HepG2 (cell line): Measurements from ENCODE around the gene MIF4GD. TPM values are rescaled to one million over a fixed set of nuclear protein-coding genes. Genes with fewer than 3 reads are reported as not detected.

Experiments
- BCL3 ChIP-seq: sonication (generic); formaldehyde crosslinking; IDR thresholded peaks from 2 replicates; pipeline ENCODE4 v1.5.1; 2020; ENCODE audit warnings: mild to moderate bottlenecking, missing genetic modification reagents, moderate library complexity
- HDAC2 ChIP-seq: sonication (generic); formaldehyde crosslinking; IDR thresholded peaks from 2 replicates; pipeline ENCODE4 v1.4.0; 2020; ENCODE audit warnings: missing genetic modification reagents
- HOXA5 ChIP-seq: sonication (generic); formaldehyde crosslinking; IDR thresholded peaks from 2 replicates; pipeline ENCODE4 v1.4.0; 2020; ENCODE audit warnings: missing genetic modification reagents
- IRF2 ChIP-seq: IDR thresholded peaks from 2 replicates; pipeline ENCODE4 v1.6.1; 2018; ENCODE audit warnings: missing genetic modification reagents, missing compliant biosample characterization
- JARID2 ChIP-seq: sonication (generic); formaldehyde crosslinking; IDR thresholded peaks from 2 replicates; pipeline ENCODE4 v1.8.1; 2023; ENCODE audit warnings: missing genetic modification reagents, inconsistent platforms; ENCODE audit not compliant: insufficient replicate concordance
- KLF11 ChIP-seq: IDR thresholded peaks from 2 replicates; pipeline ENCODE4 v1.6.1; 2016; ENCODE audit warnings: missing compliant biosample characterization
- NFKB2 ChIP-seq: sonication (generic); formaldehyde crosslinking; IDR thresholded peaks from 2 replicates; pipeline ENCODE4 v1.4.0; 2020; ENCODE audit warnings: missing genetic modification reagents, borderline replicate concordance
- PTBP1 ChIP-seq: fragments of 200-400 bp; formaldehyde crosslinking; IDR thresholded peaks from 2 replicates; pipeline ENCODE4 v1.6.1; 2018; ENCODE audit warnings: low read length, low read depth; ENCODE audit not compliant: poor library complexity, severe bottlenecking
- RNF219 ChIP-seq: sonication (generic); formaldehyde crosslinking; IDR thresholded peaks from 2 replicates; pipeline ENCODE4 v1.5.0; 2020; ENCODE audit warnings: mild to moderate bottlenecking, missing genetic modification reagents
- SETDB1 ChIP-seq: sonication (generic); formaldehyde crosslinking; IDR thresholded peaks from 2 replicates; pipeline ENCODE4 v1.5.1; 2020; ENCODE audit warnings: missing genetic modification reagents, mild to moderate bottlenecking, borderline replicate concordance
- SP4 ChIP-seq: sonication (generic); formaldehyde crosslinking; IDR thresholded peaks from 2 replicates; pipeline ENCODE4 v1.8.1; 2023; ENCODE audit warnings: mild to moderate bottlenecking, missing genetic modification reagents
- TARDBP ChIP-seq: sonication (generic); formaldehyde crosslinking; IDR thresholded peaks from 2 replicates; pipeline ENCODE4 v1.8.0; 2022; ENCODE audit warnings: mild to moderate bottlenecking, missing genetic modification reagents
- ZBTB20 ChIP-seq: sonication (generic); formaldehyde crosslinking; IDR thresholded peaks from 2 replicates; pipeline ENCODE4 v1.8.1; 2023; ENCODE audit warnings: missing genetic modification reagents, low read depth, mild to moderate bottlenecking, borderline replicate concordance
- ZFYVE20 ChIP-seq: sonication (generic); formaldehyde crosslinking; IDR thresholded peaks from 2 replicates; pipeline ENCODE4 v1.8.0; 2023; ENCODE audit warnings: low read depth, mild to moderate bottlenecking, moderate library complexity, missing genetic modification reagents, borderline replicate concordance
- ZMYM4 ChIP-seq: sonication (generic); formaldehyde crosslinking; IDR thresholded peaks from 2 replicates; pipeline ENCODE4 v1.8.1; 2023; ENCODE audit warnings: mild to moderate bottlenecking, missing genetic modification reagents
- ZNF10 ChIP-seq: sonication (generic); formaldehyde crosslinking; IDR thresholded peaks from 2 replicates; pipeline ENCODE4 v1.4.0; 2020; ENCODE audit warnings: mild to moderate bottlenecking, low read depth, missing genetic modification reagents, borderline replicate concordance
- ZNF160 ChIP-seq: sonication (generic); formaldehyde crosslinking; IDR thresholded peaks from 2 replicates; pipeline ENCODE4 v1.8.0; 2022; ENCODE audit warnings: mild to moderate bottlenecking, inconsistent platforms, missing genetic modification reagents
- ZNF280D ChIP-seq: sonication (generic); formaldehyde crosslinking; IDR thresholded peaks from 2 replicates; pipeline ENCODE4 v1.5.1; 2020; ENCODE audit warnings: mild to moderate bottlenecking, missing genetic modification reagents
- ZNF572 ChIP-seq: sonication (generic); formaldehyde crosslinking; IDR thresholded peaks from 2 replicates; pipeline ENCODE4 v1.5.1; 2020; ENCODE audit warnings: mild to moderate bottlenecking, missing genetic modification reagents
- polyA plus RNA-seq, 8 experiments: library from polyadenylated mRNA; depleted of rRNA in 3 of 8; stranded (reverse) in 7 of 8; unstranded in 1 of 8; fragments of >200 nt; fragmentation: Illumina TruSeq in 4 of 8; extraction: Trizol in 4 of 8; gene quantifications; 2 replicates each; pipeline versions ENCODE4 v1.2.1 to v1.2.3, GENCODE V29; 2011 to 2016; ENCODE audit warnings: low read depth in 4 of 8, missing spikeins in 1 of 8, mixed read lengths in 1 of 8; ENCODE audit not compliant: insufficient read depth in 1 of 8
- total RNA-seq, 5 experiments: library from RNA; depleted of rRNA; stranded (reverse); fragments of >200 nt; fragmentation: Illumina TruSeq; extraction: Trizol; gene quantifications; 2 replicates each; pipeline ENCODE4 v1.2.3, GENCODE V29; 2016; ENCODE audit warnings: low read depth in 1 of 5
- TF ChIP-seq, protein P1 (sequence below): sonication (generic); formaldehyde crosslinking; IDR thresholded peaks from 2 replicates; pipeline ENCODE4 v1.8.1; 2023; ENCODE audit warnings: mild to moderate bottlenecking, missing genetic modification reagents, borderline replicate concordance
- TF ChIP-seq, protein P2 (sequence below): sonication (generic); IDR thresholded peaks from 2 replicates; pipeline ENCODE4 v1.6.1; 2016; ENCODE audit warnings: low read depth, borderline replicate concordance

Gene MIF4GD
- total and polyA plus RNA-seq, 2 of the 13 experiments (the other 11 are each of a cell fraction or from before 2014, with no cell fraction given) = 14.0 to 28.0 TPM

DNA sequence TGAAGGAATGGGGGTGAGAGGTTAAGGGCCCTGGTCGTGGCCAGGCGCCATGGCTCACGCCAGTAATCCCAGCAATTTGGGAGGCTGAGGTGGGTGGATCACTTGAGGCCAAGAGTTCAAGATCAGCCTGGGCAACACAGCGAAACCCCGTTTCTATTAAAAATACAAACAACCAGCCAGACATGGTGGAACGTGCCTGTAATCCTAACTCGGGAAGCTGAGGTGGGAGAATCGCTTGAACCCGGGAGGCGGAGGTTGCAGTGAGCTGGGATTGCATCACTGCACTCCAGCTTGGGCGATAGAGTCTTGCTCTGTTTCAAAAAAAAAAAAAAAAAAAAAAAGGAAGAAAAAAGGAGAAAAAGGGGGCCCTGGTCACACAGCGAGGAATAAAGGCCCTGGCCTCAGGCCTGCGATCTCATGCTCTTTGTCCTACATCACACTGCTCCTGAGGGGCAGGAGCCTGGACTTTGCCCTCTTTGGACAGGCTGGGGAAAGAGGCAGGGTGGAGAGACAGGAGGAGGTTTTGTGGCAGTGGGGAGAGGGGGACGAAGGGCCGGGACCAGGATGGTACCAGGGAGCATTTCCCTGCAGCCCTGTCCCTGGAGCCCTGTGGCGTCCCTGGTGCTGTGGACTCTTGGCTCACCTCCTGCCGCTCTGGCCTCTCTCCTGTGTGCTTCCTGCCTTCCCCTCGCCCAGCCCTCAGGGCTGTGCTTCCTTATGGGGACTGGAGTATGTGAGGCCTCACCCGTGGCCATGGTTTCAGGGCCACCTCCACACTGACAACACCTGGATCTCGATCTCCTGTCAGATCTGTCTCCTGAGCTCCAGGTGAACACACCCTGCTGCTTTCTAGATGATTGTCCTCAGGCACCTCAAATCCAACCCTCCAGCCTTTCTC, 38.0 kb upstream of the MIF4GD start (continued):
- TF ChIP-seq, protein P1, sequence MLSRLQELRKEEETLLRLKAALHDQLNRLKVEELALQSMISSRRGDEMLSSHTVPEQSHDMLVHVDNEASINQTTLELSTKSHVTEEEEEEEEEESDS (CRISPR knock-in tag) = no peak
- peak; percentile 79 for TF ChIP-seq BCL3
- TF ChIP-seq JARID2 = peak; percentile 57
- no peak for TF ChIP-seq ZFYVE20 (CRISPR knock-in tag)
- no peak for TF ChIP-seq RNF219 (CRISPR knock-in tag)
- TF ChIP-seq ZNF10 (CRISPR knock-in tag) = no peak
- no peak for TF ChIP-seq PTBP1
- peak; percentile 63 for TF ChIP-seq ZNF280D (CRISPR knock-in tag)
- peak; percentile 80; the same call in 1 of the 2 replicates for TF ChIP-seq NFKB2
- TF ChIP-seq ZNF572 (CRISPR knock-in tag) = 0 out of 2 replicates have a peak, but pooled peaks have one; percentile 91
- peak; percentile 91 for TF ChIP-seq TARDBP (CRISPR knock-in tag)
- TF ChIP-seq ZBTB20 (CRISPR knock-in tag) = 0 out of 2 replicates have a peak, but pooled peaks have one; percentile 21
- TF ChIP-seq IRF2 (CRISPR knock-in tag) = peak; percentile 73; the same call in 1 of the 2 replicates
- TF ChIP-seq HDAC2 = peak; percentile 90
- TF ChIP-seq HOXA5 (CRISPR knock-in tag) = peak; percentile 49; the same call in 1 of the 2 replicates
- TF ChIP-seq ZNF160 (CRISPR knock-in tag) = no peak; the same call in 1 of the 2 replicates
- TF ChIP-seq SP4 = no peak
- TF ChIP-seq ZMYM4 (CRISPR knock-in tag) = peak; percentile 71
- no peak for TF ChIP-seq SETDB1
- TF ChIP-seq, protein P2, sequence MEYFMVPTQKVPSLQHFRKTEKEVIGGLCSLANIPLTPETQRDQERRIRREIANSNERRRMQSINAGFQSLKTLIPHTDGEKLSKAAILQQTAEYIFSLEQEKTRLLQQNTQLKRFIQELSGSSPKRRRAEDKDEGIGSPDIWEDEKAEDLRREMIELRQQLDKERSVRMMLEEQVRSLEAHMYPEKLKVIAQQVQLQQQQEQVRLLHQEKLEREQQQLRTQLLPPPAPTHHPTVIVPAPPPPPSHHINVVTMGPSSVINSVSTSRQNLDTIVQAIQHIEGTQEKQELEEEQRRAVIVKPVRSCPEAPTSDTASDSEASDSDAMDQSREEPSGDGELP = peak; percentile 38; the same call in 1 of the 2 replicates
- TF ChIP-seq KLF11 = no peak
